ENCODE results near the gene HNRNPM.

- TF ChIP-seq CTCF (IDR thresholded peaks at IDR 0.05) (no peak), POLR2A (IDR thresholded peaks at IDR 0.05) (no peak)
Measured at GRCh38 chr19:8397746-8398310, 46.9 kb upstream of the HNRNPM start.
